Stomach (tissue), 9 donors: ENCODE results near the gene PYGM. TPM values are rescaled to one million over a fixed set of nuclear protein-coding genes. Genes with fewer than 3 reads are reported as not detected.
"Not testable (repeated sequence)": the region's sequence is repeated elsewhere in the genome, so short reads cannot be mapped to it uniquely, and the experiment has no call there.

Experiments used
- DNase-seq, 2 donors: peaks; one replicate each; pipeline versions ENCODE4 v3.0.0 to v3.0.0-alpha.2; 2013 to 2019
- H3K27ac ChIP-seq, 5 donors: fragments of 200-600 bp in 4 of 5; sonication (generic) in 4 of 5; one replicate each; pipeline ENCODE4 v1.5.1; 2013 to 2019; ENCODE audit warnings: mild to moderate bottlenecking in 1 of 5, moderate library complexity in 1 of 5
- H3K27me3 ChIP-seq, 3 donors: fragments of 200-600 bp; sonication (generic); one replicate each; pipeline ENCODE4 v1.5.1; 2017 to 2019; ENCODE audit warnings: mixed run types in 1 of 3
- H3K36me3 ChIP-seq, 4 donors: fragments of 200-600 bp; sonication (generic); 1 replicate in 3 of 4; 2 replicates in 1 of 4; pipeline ENCODE4 v1.5.1; 2016 to 2019
- H3K4me1 ChIP-seq, 4 donors: fragments of 200-600 bp; sonication (generic); one replicate each; pipeline ENCODE4 v1.5.1; 2016 to 2019
- H3K4me3 ChIP-seq, 4 donors: fragments of 200-600 bp; sonication (generic) in 3 of 4; one replicate each; pipeline ENCODE4 v1.5.1; 2016 to 2019; ENCODE audit warnings: mild to moderate bottlenecking in 1 of 4
- H3K9me3 ChIP-seq, 4 donors: fragments of 200-600 bp; sonication (generic); one replicate each; pipeline ENCODE4 v1.5.1; 2016 to 2019
- EP300 ChIP-seq: sonication (generic); formaldehyde crosslinking; IDR thresholded peaks from one replicate; pipeline ENCODE4 v1.6.1; 2017; ENCODE audit warnings: antibody characterized with exemption
- POLR2A ChIP-seq, 4 donors: fragments of 450-650 bp; IDR thresholded peaks; one replicate each; pipeline ENCODE4 v1.6.1; 2016; ENCODE audit warnings: antibody characterized with exemption in 4 of 4, control low read depth in 2 of 4, mild to moderate bottlenecking in 1 of 4, moderate library complexity in 1 of 4
- POLR2AphosphoS5 ChIP-seq, 3 donors: sonication (generic); formaldehyde crosslinking; IDR thresholded peaks; one replicate each; pipeline ENCODE4 v1.6.1; 2016; ENCODE audit warnings: antibody characterized with exemption in 3 of 3
- WGBS, 5 donors: extraction: QIAGEN DNeasy Blood & Tissue Kit in 3 of 5; methylation state at CpG; one replicate each; pipeline versions ENCODE4 v1.1.5 to v1.1.7; 2013 to 2018; 5-methylcytosine and 5-hydroxymethylcytosine counted together
- intact Hi-C: fragments of 100-400 bp; cut with DNase I; formaldehyde crosslinking; loops from one replicate; pipeline ENCODE4 v1.15.1; 2023; ENCODE audit warnings: low total_unique reads
- polyA plus RNA-seq, 3 donors: library from polyadenylated mRNA; stranded (reverse); fragments of 200-250 nt; gene quantifications; one replicate each; pipeline ENCODE4 v1.2.3, GENCODE V29; 2013
- total RNA-seq, 5 donors: library from RNA; depleted of rRNA; stranded (reverse); fragments of >200 nt; gene quantifications; one replicate each; pipeline versions ENCODE4 v1.1.0 to v1.2.3, GENCODE V29; 2014 to 2016
- TF ChIP-seq, protein P1 (sequence below), 7 experiments: fragments of 450-650 bp in 4 of 7; fragments of 200-600 bp in 3 of 7; sonication (generic) in 3 of 7; IDR thresholded peaks; one replicate each; pipeline ENCODE4 v1.5.1; 2016 to 2019; ENCODE audit warnings: antibody characterized with exemption in 7 of 7, control low read depth in 2 of 7, mild to moderate bottlenecking in 1 of 7
- donor health status: healthy with polysubstance abuse.
- donor health status: Bipolar disorder and iron deficiency.
- donor health status: healthy.

The PYGM gene
- total and polyA plus RNA-seq, 8 donors = 0.37 to 3.5 (median 1.8) TPM; not detected in 1

DNA sequence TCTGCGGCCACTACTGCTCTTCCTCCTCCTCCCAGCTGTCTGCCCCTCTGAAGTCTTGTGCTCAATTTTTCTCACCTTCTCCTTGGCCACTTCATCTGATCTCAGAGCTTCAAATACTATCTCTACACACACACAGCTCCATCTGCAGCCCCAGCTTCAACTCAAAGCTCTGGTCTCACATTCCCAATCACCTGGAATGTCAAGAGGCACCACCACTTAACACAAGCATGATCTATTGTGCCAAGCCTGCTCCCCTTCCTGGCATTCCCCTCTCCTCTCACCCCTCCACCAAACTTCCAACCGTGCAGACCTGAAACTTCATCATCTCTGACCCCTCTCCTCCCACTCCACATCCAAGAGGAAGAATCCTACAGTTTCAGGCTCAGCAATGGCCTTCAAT lies 54.3 kb downstream of the PYGM start:
- Histone ChIP-seq H3K27me3 (peaks cover 0 to 81% (median 14%) of the 10 kb centered on the region in 3 donors), H3K9me3 (no peaks in the 10 kb centered on the region), H3K4me1 (peaks cover 0 to 3% (median 1%) of the 10 kb centered on the region in 4 donors), H3K36me3 (no peaks in the 10 kb centered on the region), H3K27ac (no peak overlapping the region), H3K4me3 (no peak overlapping the region)
- intact Hi-C loops = no loop called here
- 48 to 55% (median 52%) methylated on average over 2 of the region's 2 CpGs for WGBS, 5 donors
- TF ChIP-seq POLR2A (IDR thresholded peaks at IDR 0.05) = no peak
- no peak for TF ChIP-seq POLR2AphosphoS5 (IDR thresholded peaks at IDR 0.05)
- TF ChIP-seq EP300 = no peak
- TF ChIP-seq, protein P1, sequence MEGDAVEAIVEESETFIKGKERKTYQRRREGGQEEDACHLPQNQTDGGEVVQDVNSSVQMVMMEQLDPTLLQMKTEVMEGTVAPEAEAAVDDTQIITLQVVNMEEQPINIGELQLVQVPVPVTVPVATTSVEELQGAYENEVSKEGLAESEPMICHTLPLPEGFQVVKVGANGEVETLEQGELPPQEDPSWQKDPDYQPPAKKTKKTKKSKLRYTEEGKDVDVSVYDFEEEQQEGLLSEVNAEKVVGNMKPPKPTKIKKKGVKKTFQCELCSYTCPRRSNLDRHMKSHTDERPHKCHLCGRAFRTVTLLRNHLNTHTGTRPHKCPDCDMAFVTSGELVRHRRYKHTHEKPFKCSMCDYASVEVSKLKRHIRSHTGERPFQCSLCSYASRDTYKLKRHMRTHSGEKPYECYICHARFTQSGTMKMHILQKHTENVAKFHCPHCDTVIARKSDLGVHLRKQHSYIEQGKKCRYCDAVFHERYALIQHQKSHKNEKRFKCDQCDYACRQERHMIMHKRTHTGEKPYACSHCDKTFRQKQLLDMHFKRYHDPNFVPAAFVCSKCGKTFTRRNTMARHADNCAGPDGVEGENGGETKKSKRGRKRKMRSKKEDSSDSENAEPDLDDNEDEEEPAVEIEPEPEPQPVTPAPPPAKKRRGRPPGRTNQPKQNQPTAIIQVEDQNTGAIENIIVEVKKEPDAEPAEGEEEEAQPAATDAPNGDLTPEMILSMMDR (IDR thresholded peaks at IDR 0.05) = no peak
- no peak for DNase-seq

DNA sequence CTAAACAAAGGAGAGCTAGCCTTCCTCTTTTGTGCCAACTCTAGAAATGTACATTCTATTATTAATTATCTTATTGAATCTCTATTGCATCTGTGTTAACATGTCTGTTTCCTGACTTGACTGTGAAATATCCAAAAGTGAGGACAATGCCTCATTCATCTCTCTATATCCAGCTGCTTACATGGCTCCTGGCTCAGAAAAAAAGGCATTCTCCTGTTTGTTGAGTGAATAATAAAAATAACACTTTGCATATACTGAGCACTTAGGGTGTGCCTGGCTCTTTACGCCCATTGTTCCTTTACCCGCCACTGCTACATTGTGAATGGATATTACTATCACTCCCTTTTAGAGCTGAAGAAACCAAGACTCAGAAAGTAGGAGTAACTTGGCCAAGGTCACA lies 56.7 kb downstream of the PYGM start:
- no peaks in the 10 kb centered on the region for H3K9me3 ChIP-seq
- no peaks in the 10 kb centered on the region for H3K36me3 ChIP-seq
- H3K27me3 ChIP-seq = peaks cover 0 to 57% (median 12%) of the 10 kb centered on the region in 3 donors
- DNase-seq = no peak
- H3K27ac ChIP-seq = no peak overlapping the region
- no peak for TF ChIP-seq POLR2A (IDR thresholded peaks at IDR 0.05)
- intact Hi-C loops = no loop called here
- H3K4me3 ChIP-seq = no peak overlapping the region
- no peaks in the 10 kb centered on the region for H3K4me1 ChIP-seq
- WGBS, 5 donors = 91 to 96% (median 95%) methylated on average over 2 of the region's 2 CpGs

DNA sequence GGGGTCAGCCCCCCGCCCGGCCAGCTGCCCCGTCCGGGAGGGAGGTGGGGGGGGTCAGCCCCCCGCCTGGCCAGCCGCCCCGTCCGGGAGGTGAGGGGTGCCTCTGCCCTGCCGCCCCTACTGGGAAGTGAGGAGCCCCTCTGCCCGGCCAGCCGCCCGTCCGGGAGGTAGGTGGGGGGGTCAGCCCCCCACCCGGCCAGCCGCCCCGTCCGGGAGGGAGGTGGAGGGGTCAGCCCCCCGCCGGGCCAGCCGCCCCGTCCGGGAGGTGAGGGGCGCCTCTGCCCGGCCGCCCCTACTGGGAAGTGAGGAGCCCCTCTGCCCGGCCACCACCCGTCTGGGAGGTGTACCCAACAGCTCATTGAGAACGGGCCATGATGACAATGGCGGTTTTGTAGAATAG lies 57.8 kb downstream of the PYGM start:
- H3K36me3 ChIP-seq, H3K9me3 ChIP-seq, DNase-seq, H3K4me1 ChIP-seq, H3K4me3 ChIP-seq, intact Hi-C loops, H3K27ac ChIP-seq: not testable (repeated sequence)
- 88 to 97% (median 90%) methylated on average over 6 to 28 of the region's 29 CpGs; no CpG with 5 or more reads in 1 of the 5 donors for whole genome bisulfite sequencing, 5 donors
- peaks cover 0 to 46% (median 6%) of the 10 kb centered on the region in 3 donors for H3K27me3 ChIP-seq

DNA sequence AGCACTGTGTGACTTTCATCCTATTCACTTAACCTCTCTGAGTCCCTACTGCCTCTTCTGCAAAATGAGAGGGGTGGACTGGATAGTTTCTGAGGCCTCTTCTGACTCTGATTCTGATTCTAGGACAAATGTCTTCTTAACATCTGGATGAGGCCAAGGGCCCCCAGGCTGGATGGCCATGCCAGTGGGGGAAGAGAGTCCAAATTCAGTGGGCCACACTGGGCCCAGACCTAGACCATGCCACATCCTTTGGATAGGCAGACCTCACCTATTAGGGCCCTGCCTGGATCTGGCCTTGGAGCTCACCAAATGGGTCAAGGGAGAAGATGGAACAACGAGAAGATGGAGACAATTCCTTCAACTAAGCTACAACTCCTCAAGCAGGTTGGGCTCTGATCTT lies 61.3 kb downstream of the PYGM start:
- peaks cover 0 to 42% (median 9%) of the 10 kb centered on the region in 3 donors for H3K27me3 ChIP-seq
- no peaks in the 10 kb centered on the region for H3K4me1 ChIP-seq
- H3K9me3 ChIP-seq = no peaks in the 10 kb centered on the region
- WGBS, 5 donors = 54 to 82% (median 70%) methylated on average over 1 of the region's 1 CpG
- H3K27ac ChIP-seq = no peak overlapping the region
- H3K4me3 ChIP-seq = no peak overlapping the region
- TF ChIP-seq, protein P1 (IDR thresholded peaks at IDR 0.05) = no peak
- no peak for TF ChIP-seq POLR2AphosphoS5 (IDR thresholded peaks at IDR 0.05)
- no peak for TF ChIP-seq EP300
- TF ChIP-seq POLR2A (IDR thresholded peaks at IDR 0.05) = no peak
- no peaks in the 10 kb centered on the region for H3K36me3 ChIP-seq
- DNase-seq = no peak
- intact Hi-C loops = no loop called here

DNA sequence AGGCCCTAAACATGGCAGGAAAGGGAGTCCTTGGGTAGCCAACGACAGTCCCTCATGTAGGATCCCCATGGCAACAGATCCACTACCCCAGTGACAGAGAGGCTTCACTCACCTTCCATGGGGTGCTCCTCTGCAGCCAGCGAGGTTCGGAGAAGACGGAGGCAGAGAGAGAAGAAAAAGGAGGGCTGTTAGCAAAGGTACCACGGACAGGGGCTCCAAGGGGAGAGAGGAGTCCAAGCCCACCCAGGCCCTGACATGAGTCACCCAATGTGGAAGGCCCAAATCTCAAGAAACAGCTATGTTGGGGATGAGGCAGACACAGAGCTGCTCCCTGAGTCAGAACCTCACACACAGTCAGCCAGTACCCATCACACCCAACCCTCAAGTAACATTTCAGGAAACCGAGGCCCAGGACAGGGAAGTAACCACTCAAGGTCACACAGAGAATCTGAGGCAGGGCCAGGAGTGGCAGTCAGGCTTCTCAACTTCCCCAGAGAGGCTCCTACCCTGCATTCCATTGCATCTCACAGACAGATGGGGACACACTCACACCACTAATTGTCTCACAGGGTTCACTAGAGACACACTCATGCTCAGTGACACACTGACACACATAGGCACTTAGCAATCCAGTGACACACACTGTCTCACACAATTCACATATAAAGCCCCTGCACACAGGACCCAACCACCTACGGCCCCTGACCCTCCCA lies 62.0 kb downstream of the PYGM start:
- H3K27me3 ChIP-seq = peaks cover 0 to 43% (median 14%) of the 10 kb centered on the region in 3 donors
- H3K9me3 ChIP-seq = no peaks in the 10 kb centered on the region
- H3K36me3 ChIP-seq = no peaks in the 10 kb centered on the region
- H3K4me3 ChIP-seq = no peak overlapping the region
- DNase-seq = no peak
- no peak overlapping the region for H3K27ac ChIP-seq
- no peaks in the 10 kb centered on the region for H3K4me1 ChIP-seq
- WGBS, 5 donors = 69 to 78% (median 73%) methylated on average over 7 of the region's 7 CpGs
- TF ChIP-seq POLR2AphosphoS5 (IDR thresholded peaks at IDR 0.05) = no peak
- TF ChIP-seq EP300 = no peak
- TF ChIP-seq, protein P1 (IDR thresholded peaks at IDR 0.05) = no peak
- TF ChIP-seq POLR2A (IDR thresholded peaks at IDR 0.05) = no peak
- intact Hi-C loops = no loop called here

Other genes with a start within 250 kb of the PYGM start
- not detected for gene SLC22A11, start 204.0 kb downstream of the PYGM start, total RNA-seq
- not detected for gene SLC22A11, start 204.0 kb downstream of the PYGM start, polyA plus RNA-seq
- gene SLC22A12, start 168.8 kb downstream of the PYGM start, total RNA-seq = not detected
- not detected for gene SLC22A12, start 168.8 kb downstream of the PYGM start, polyA plus RNA-seq
- 10 to 100 TPM in 1 of 5 donors, under 1 TPM in 1, not detected in 3; 0.14 to 16.9 TPM for gene NRXN2, start 36.8 kb downstream of the PYGM start, total RNA-seq
- 1 to 10 TPM in 1 of 3 donors, under 1 TPM in 1, not detected in 1; 0.93 to 1.4 TPM for gene NRXN2, start 36.8 kb downstream of the PYGM start, polyA plus RNA-seq
- 10 to 100 TPM in 3 of 5 donors, 1 to 10 TPM in 2; 5.3 to 60.8 (median 13.4) TPM for gene RASGRP2, start 15.8 kb downstream of the PYGM start, total RNA-seq
- gene RASGRP2, start 15.8 kb downstream of the PYGM start, polyA plus RNA-seq = 10 to 100 TPM in 1 of 3 donors, 1 to 10 TPM in 2; 7.2 to 20.6 (median 8.2) TPM
- 100 to 1,000 TPM; 235 to 341 (median 279) TPM for gene SF1, start 18.6 kb upstream of the PYGM start, total RNA-seq
- gene SF1, start 18.6 kb upstream of the PYGM start, polyA plus RNA-seq = 10 to 100 TPM; 57.5 to 72.1 (median 63.4) TPM
- gene MAP4K2, start 43.2 kb upstream of the PYGM start, total RNA-seq = 10 to 100 TPM in 2 of 5 donors, 1 to 10 TPM in 3; 2.3 to 66.9 (median 9.0) TPM
- gene MAP4K2, start 43.2 kb upstream of the PYGM start, polyA plus RNA-seq = 10 to 100 TPM; 13.0 to 20.9 (median 13.8) TPM
- 10 to 100 TPM in 4 of 5 donors, 1 to 10 TPM in 1; 9.4 to 62.5 (median 16.9) TPM for gene MEN1, start 50.6 kb upstream of the PYGM start, total RNA-seq
- 10 to 100 TPM; 12.9 to 16.4 (median 13.6) TPM for gene MEN1, start 50.6 kb upstream of the PYGM start, polyA plus RNA-seq
- 10 to 100 TPM; 10.3 to 66.5 (median 53.3) TPM for gene CDC42BPG, start 84.7 kb upstream of the PYGM start, total RNA-seq
- 10 to 100 TPM in 2 of 3 donors, 1 to 10 TPM in 1; 8.9 to 20.0 (median 10.9) TPM for gene CDC42BPG, start 84.7 kb upstream of the PYGM start, polyA plus RNA-seq
- gene EHD1, start 118.6 kb upstream of the PYGM start, total RNA-seq = 100 to 1,000 TPM in 2 of 5 donors, 10 to 100 TPM in 3; 23.3 to 160 (median 56.2) TPM
- gene EHD1, start 118.6 kb upstream of the PYGM start, polyA plus RNA-seq = 10 to 100 TPM; 17.9 to 24.6 (median 19.4) TPM
- 10 to 100 TPM; 14.3 to 77.6 (median 46.1) TPM for gene ATG2A, start 157.2 kb upstream of the PYGM start, total RNA-seq
- 10 to 100 TPM; 12.2 to 18.7 (median 16.3) TPM for gene ATG2A, start 157.2 kb upstream of the PYGM start, polyA plus RNA-seq
- gene PPP2R5B, start 164.7 kb upstream of the PYGM start, total RNA-seq = 10 to 100 TPM in 4 of 5 donors, 1 to 10 TPM in 1; 6.6 to 75.6 (median 25.7) TPM
- 10 to 100 TPM in 2 of 3 donors, 1 to 10 TPM in 1; 9.8 to 13.8 (median 12.3) TPM for gene PPP2R5B, start 164.7 kb upstream of the PYGM start, polyA plus RNA-seq
- not detected for gene GPHA2, start 175.9 kb upstream of the PYGM start, total RNA-seq
- gene GPHA2, start 175.9 kb upstream of the PYGM start, polyA plus RNA-seq = under 1 TPM in 2 of 3 donors, not detected in 1; 0.30 to 0.50 TPM
- gene MAJIN, start 212.1 kb upstream of the PYGM start, total RNA-seq = not detected
- gene MAJIN, start 212.1 kb upstream of the PYGM start, polyA plus RNA-seq = under 1 TPM in 1 of 3 donors, not detected in 2; 0.20 TPM
- gene BATF2, start 237.0 kb upstream of the PYGM start, total RNA-seq = 10 to 100 TPM in 1 of 5 donors, 1 to 10 TPM in 2, under 1 TPM in 1, not detected in 1; 0.73 to 29.5 (median 3.0) TPM
- 10 to 100 TPM in 1 of 3 donors, 1 to 10 TPM in 2; 3.4 to 10.8 (median 4.5) TPM for gene BATF2, start 237.0 kb upstream of the PYGM start, polyA plus RNA-seq